Measurements from ENCODE around the gene NR4A1. TPM values are rescaled to one million over a fixed set of nuclear protein-coding genes. Genes with fewer than 3 reads are reported as not detected.

The NR4A1 gene
- total and polyA plus RNA-seq, 9 of the 15 experiments (the other 6 are each of a cell fraction or from before 2014, with no cell fraction given) = 0.07 to 4.7 (median 1.9) TPM; not detected in 1

DNA sequence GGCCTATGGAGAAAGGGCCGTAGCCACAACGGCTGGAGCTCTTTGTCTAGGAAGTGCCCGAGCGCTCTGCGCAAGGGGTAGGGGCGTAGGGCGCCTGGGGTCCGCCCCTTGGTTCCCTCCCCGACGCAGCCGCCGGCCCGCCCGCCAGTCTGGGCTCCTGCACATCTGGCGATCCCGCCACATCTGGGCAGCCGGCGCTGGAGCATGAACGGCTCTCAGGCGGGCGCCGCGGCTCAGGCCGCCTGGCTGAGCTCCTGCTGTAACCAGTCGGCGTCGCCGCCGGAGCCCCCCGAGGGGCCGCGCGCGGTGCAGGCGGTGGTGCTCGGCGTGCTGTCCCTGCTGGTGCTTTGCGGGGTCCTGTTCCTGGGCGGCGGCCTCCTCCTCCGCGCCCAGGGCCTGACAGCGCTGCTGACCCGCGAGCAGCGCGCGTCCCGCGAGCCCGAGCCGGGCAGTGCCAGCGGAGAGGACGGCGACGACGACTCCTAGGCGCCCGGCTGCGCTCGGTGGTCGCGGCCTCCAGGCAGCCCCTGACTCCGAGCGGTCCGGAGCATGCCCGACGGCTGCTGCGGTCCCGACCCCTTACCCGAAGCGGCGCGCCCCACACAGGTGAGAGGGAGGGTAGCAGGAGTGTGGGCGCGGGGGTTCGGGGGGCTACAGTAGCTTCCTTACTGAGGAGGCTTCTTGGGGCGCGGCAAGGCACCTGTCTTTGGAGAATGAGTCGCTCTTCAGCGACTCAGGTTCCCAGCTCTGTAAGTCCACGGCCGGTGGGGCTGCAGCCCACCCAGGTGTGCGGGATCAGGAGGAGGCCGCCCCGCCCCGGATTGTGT lies 28.5 kb downstream of the NR4A1 start, which contains the start of gene SMIM41 (continued):
- TF ChIP-seq, protein P1, sequence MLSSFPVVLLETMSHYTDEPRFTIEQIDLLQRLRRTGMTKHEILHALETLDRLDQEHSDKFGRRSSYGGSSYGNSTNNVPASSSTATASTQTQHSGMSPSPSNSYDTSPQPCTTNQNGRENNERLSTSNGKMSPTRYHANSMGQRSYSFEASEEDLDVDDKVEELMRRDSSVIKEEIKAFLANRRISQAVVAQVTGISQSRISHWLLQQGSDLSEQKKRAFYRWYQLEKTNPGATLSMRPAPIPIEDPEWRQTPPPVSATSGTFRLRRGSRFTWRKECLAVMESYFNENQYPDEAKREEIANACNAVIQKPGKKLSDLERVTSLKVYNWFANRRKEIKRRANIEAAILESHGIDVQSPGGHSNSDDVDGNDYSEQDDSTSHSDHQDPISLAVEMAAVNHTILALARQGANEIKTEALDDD (IDR thresholded peaks at IDR 0.05) = no peak

DNA sequence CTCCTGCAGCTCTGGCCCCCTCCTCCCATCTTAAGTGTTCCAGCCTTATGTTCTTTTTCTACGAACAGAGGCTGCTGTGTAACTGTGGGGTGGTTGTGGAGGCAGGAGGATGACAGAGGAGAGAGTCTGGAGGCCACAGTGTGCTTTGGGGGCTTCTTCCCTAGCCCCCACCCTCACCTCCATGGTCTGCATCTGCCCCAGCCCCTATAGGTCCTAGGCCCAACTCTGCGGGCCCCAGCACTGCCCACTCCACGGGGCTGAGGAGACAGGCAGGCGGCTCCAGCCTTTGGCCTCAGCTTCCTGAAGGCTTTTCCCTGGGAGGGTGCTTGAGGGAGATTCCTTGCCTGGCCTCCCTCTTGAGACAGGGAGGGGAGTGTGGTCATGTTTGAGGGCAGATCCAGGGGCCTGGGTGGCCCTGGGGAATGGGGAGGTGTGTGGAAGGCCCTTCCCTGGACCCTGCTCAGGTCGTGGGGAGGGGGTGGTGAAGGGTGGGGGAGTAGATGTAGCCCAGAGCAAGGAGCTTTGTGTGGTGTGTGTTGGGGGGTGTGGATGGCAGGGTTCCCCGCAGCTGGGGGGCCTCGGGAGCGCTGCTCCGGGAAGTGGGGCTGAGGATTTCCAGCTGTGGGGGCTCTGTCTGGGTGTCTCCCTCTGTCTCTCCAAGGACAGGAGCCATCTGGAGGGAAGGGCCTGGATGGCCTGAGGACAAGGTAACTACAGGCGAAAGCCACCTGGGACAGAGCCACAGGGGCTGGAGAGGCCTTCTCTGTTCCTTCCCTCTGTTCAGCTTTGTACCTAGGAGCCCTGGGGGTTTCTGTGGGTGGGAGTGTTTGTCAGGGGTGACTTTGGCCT lies 29.4 kb downstream of the NR4A1 start:
- Histone ChIP-seq H3K4me3 (no peak overlapping the region), H3K27me3 (ENCODE audit: control insufficient read depth in 2 of 2, insufficient read depth in 2 of 2, low read length in 2 of 2) (peaks cover 8 to 12% of the 10 kb centered on the region in 2 experiments; a peak in 4 of 5 replicates), H3K36me3 (ENCODE audit: control insufficient read depth, insufficient read depth, low read length) (peaks cover 29% of the 10 kb centered on the region; the same call in 2 of the 3 replicates), H2AFZ (ENCODE audit: low read depth, low read length) (no peak overlapping the region), H3K4me1 (replicated peaks in 1 of 2; ENCODE audit: control insufficient read depth in 2 of 2, insufficient read depth in 2 of 2, low read length in 2 of 2) (peaks cover 0 to 10% of the 10 kb centered on the region in 2 experiments; a peak in 1 of 5 replicates), H3K4me2 (ENCODE audit: insufficient read depth, low read length) (no peak overlapping the region), H3K9me3 (replicated peaks; ENCODE audit: control insufficient read depth, insufficient read depth, low read depth, low read length) (no peaks in the 10 kb centered on the region), H3K79me2 (ENCODE audit: control insufficient read depth, insufficient read depth, low read length) (no peaks in the 10 kb centered on the region; the same call in 2 of the 3 replicates), H3K27ac (ENCODE audit: extremely low read depth, low read depth, low read length) (no peak overlapping the region), H3K9me1 (ENCODE audit: control insufficient read depth, insufficient read depth, low read length) (no peaks in the 10 kb centered on the region), H4K20me1 (replicated peaks; ENCODE audit: control insufficient read depth, insufficient read depth, low read length) (peaks cover 22% of the 10 kb centered on the region), H3K9ac (ENCODE audit: insufficient read depth in 1 of 2, low read depth in 2 of 2, low read length in 2 of 2) (no peak overlapping the region; a peak in 1 of 4 replicates)
- 60% methylated on average over 6 of the region's 10 CpGs for WGBS (ENCODE audit: insufficient coverage, low coverage, missing lambda C conversion rate)
- in situ Hi-C loops (cut with MboI) = loop anchor here (5.0 kb wide), 1 partner anchor 53 kb away; no protein-coding TSS in a partner anchor
- BruUV-seq (replicated peaks) = no TSS peak
- DNase-seq (ENCODE audit: extremely low read depth in 1 of 4, low spot score in 3 of 4) (no peak), ATAC-seq (no peak), FAIRE-seq (no peak)
- CTCF ChIA-PET (ENCODE audit: low intra/inter-chr PET ratio) = interaction anchor here (8.1 kb wide), 1 partner anchor 55 kb away, joined by 242 read pairs; no protein-coding TSS in a partner anchor
- intact Hi-C loops (cut with micrococcal nuclease) = loop anchor here (5.0 kb wide), 1 partner anchor 42 kb away; no protein-coding TSS in a partner anchor
- POLR2A ChIA-PET = interaction anchor here (0.6 to 2.8 kb wide), 5 partner anchors 10 to 110 kb away, joined by 3 to 18 read pairs (median 3); partner anchors contain the start of gene ATG101
- TF ChIP-seq NCOA4 (IDR thresholded peaks at IDR 0.05; ENCODE audit: partially characterized antibody) = no peak
- no peak for TF ChIP-seq ZFP1 (CRISPR knock-in tag; IDR thresholded peaks at IDR 0.05)
- no peak for TF ChIP-seq ZNF197 (CRISPR knock-in tag; IDR thresholded peaks at IDR 0.05; ENCODE audit: low read depth)
- TF ChIP-seq TAF7 (tag; IDR thresholded peaks at IDR 0.05) = no peak
- TF ChIP-seq, protein P2, sequence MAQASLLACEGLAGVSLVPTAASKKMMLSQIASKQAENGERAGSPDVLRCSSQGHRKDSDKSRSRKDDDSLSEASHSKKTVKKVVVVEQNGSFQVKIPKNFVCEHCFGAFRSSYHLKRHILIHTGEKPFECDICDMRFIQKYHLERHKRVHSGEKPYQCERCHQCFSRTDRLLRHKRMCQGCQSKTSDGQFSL (CRISPR knock-in tag; IDR thresholded peaks at IDR 0.05) = no peak
- TF ChIP-seq, protein P2 (tag; IDR thresholded peaks at IDR 0.05) = no peak
- no peak for TF ChIP-seq ZEB2 (IDR thresholded peaks at IDR 0.05)
- no peak for TF ChIP-seq FOXP1 (CRISPR knock-in tag; IDR thresholded peaks at IDR 0.05)
- TF ChIP-seq YY1 (IDR thresholded peaks at IDR 0.05; ENCODE audit: borderline replicate concordance in 1 of 3, control insufficient read depth in 1 of 3, extremely low read depth in 1 of 3, insufficient read depth in 3 of 3, insufficient read length in 1 of 3, insufficient replicate concordance in 2 of 3, low read depth in 1 of 3, low read length in 2 of 3) = no peak
- TF ChIP-seq TAF15 (IDR thresholded peaks at IDR 0.05; ENCODE audit: low read depth, low read length) = no peak
- TF ChIP-seq ZNF212 (CRISPR knock-in tag; IDR thresholded peaks at IDR 0.05) = no peak
- no peak for TF ChIP-seq BRCA1 (IDR thresholded peaks at IDR 0.05)
- TF ChIP-seq BRCA1 (CRISPR knock-in tag; IDR thresholded peaks at IDR 0.05) = no peak
- no peak for TF ChIP-seq RNF2 (IDR thresholded peaks at IDR 0.05)
- no peak for TF ChIP-seq SUPT5H (IDR thresholded peaks at IDR 0.05)
- TF ChIP-seq RUNX1 (IDR thresholded peaks at IDR 0.05; ENCODE audit: low read depth) = no peak
- no peak for TF ChIP-seq KAT7 (CRISPR knock-in tag; IDR thresholded peaks at IDR 0.05; ENCODE audit: borderline replicate concordance)

Data from K562 (cell line).